ENCODE measurements around the gene S1PR5.

S1PR5 gene

DNA sequence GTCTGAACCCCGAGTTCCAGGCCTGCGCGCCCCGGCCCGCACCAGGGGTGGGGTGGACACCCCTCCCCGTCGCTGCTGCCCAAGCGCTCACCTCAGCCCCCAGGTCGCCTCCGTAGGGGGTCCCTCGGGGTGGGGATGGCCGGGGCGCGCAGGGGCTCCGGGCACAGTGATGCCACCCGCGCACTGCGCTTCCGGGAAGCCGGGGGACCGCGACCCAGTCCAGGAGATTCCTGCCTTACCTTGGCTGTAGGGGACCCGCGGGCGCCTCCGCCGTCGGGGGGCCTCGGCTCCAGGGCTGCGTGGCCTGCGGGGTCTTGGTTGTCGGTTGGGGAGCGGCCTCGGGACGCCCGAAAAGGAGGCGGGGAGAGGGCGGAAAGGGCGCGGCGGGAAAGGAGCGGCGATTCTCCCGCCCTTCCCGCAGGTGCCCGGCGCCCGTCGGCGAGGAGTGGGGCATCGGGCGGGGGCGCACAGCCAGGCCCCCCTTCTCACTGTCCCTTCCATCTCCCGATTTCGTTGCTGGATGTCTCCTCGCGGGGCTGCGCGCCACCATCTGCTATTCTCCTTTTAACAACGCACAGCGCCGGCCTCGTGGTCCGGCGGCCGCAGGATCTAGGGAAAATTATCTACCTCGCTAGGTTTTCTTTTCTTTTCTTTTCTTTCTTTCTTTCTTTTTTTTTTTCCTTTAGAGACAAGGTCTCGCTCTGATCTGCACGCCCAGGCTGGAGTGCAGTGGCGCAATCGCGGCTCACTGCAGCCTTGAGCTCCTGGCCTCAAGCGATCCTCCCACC lies 14.1 kb downstream of the S1PR5 start, which contains the start of gene KEAP1:
Gene KEAP1 (minus strand): TSS at position 355 of the 788 bp plus-strand sequence. CDS start 3,323 bp downstream, outside the sequence.
- Histone ChIP-seq H4K20me1 (ENCODE audit: low read depth, low read length) (no peaks in the 10 kb centered on the region), H3K4me3 (ENCODE audit: insufficient read depth, low read length, poor library complexity, severe bottlenecking) (peak within 1 kb of the TSS; percentile 73), H3K4me2 (ENCODE audit: low read depth, low read length, poor library complexity, severe bottlenecking) (peak within 1 kb of the TSS; percentile 72), H2AFZ (ENCODE audit: low read depth, low read length, severe bottlenecking) (peak within 1 kb of the TSS; percentile 76), H3K79me2 (ENCODE audit: insufficient read depth, low read length) (peaks cover 38% of the 10 kb centered on the region), H3K27me3 (ENCODE audit: low read length) (no peaks in the 10 kb centered on the region), H3F3A (ENCODE audit: insufficient read depth) (peaks cover 16% of the 10 kb centered on the region), H3K9me3 (ENCODE audit: insufficient read depth, low read length) (no peaks in the 10 kb centered on the region), H3K9me2 (replicated peaks; ENCODE audit: insufficient read depth, low read length) (no peaks in the 10 kb centered on the region), H3K36me3 (ENCODE audit: low read length) (no peaks in the 10 kb centered on the region), H3K27ac (ENCODE audit: low read depth, low read length) (peak within 1 kb of the TSS; percentile 83), H3K9ac (ENCODE audit: low read length) (peak within 1 kb of the TSS; percentile 87)
- TF ChIP-seq CTCF (IDR thresholded peaks at IDR 0.05; ENCODE audit: insufficient read depth, low read length, poor library complexity, severe bottlenecking), result no peak
- no peak for TF ChIP-seq EZH2phosphoT487 (conservative IDR thresholded peaks at IDR 0.05; ENCODE audit: low read length)

DNA sequence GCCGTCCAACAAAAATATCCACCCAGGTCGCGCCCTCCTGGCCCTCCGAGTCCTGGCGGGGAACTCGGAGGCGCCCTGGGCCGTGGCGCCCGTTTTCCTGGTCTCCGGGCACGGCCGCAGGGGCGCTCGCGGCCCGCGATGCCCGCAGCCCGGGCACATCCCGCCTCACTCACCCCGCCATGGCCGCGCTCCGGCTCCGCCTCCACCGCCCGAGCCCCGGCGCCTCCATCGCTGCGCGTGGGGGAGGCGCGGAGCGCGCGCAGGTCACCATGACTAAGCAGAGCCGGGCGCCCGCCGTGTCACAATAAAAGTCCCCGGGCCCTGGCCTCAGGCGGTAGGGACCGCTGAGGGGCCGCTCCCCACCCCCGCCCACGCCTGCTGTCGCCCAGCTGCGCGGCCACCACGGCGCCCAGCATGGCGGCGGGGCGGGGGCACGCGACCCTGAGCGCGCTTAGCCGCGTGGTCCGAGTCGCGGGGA lies 14.7 kb downstream of the S1PR5 start:
- H3K4me2 ChIP-seq (ENCODE audit: low read depth, low read length, poor library complexity, severe bottlenecking), result peak overlapping the region; percentile 72
- peaks cover 40% of the 10 kb centered on the region for H3K79me2 ChIP-seq (ENCODE audit: insufficient read depth, low read length)
- H3K27ac ChIP-seq (ENCODE audit: low read depth, low read length), result peak overlapping the region; percentile 83
- peaks cover 16% of the 10 kb centered on the region for H3F3A ChIP-seq (ENCODE audit: insufficient read depth)
- no peaks in the 10 kb centered on the region for H3K9me2 ChIP-seq (replicated peaks; ENCODE audit: insufficient read depth, low read length)
- H3K9me3 ChIP-seq (ENCODE audit: insufficient read depth, low read length), result no peaks in the 10 kb centered on the region
- peak overlapping the region; percentile 73 for H3K4me3 ChIP-seq (ENCODE audit: insufficient read depth, low read length, poor library complexity, severe bottlenecking)
- H3K9ac ChIP-seq (ENCODE audit: low read length), result peak overlapping the region; percentile 87
- no peaks in the 10 kb centered on the region for H4K20me1 ChIP-seq (ENCODE audit: low read depth, low read length)
- no peaks in the 10 kb centered on the region for H3K36me3 ChIP-seq (ENCODE audit: low read length)
- H2AFZ ChIP-seq (ENCODE audit: low read depth, low read length, severe bottlenecking), result peak overlapping the region; percentile 76
- TF ChIP-seq CTCF (IDR thresholded peaks at IDR 0.05; ENCODE audit: insufficient read depth, low read length, poor library complexity, severe bottlenecking) (no peak), EZH2phosphoT487 (conservative IDR thresholded peaks at IDR 0.05; ENCODE audit: low read length) (no peak)
- H3K27me3 ChIP-seq (ENCODE audit: low read length), result no peaks in the 10 kb centered on the region

- H3K27me3 ChIP-seq (ENCODE audit: low read length), result no peaks in the 10 kb centered on the region
- peak overlapping the region; percentile 70 for H3K4me2 ChIP-seq (ENCODE audit: low read depth, low read length, poor library complexity, severe bottlenecking)
- peak overlapping the region; percentile 4 for H2AFZ ChIP-seq (ENCODE audit: low read depth, low read length, severe bottlenecking)
- peak overlapping the region; percentile 87 for H3K9ac ChIP-seq (ENCODE audit: low read length)
- 0 out of 2 replicates have a peak, but pooled peaks cover 3% of the 10 kb centered on the region for H3K36me3 ChIP-seq (ENCODE audit: low read length)
- H3K27ac ChIP-seq (ENCODE audit: low read depth, low read length), result peak overlapping the region; percentile 83
- no peaks in the 10 kb centered on the region for H4K20me1 ChIP-seq (ENCODE audit: low read depth, low read length)
- H3F3A ChIP-seq (ENCODE audit: insufficient read depth), result peaks cover 16% of the 10 kb centered on the region
- H3K79me2 ChIP-seq (ENCODE audit: insufficient read depth, low read length), result peaks cover 45% of the 10 kb centered on the region
- TF ChIP-seq CTCF (IDR thresholded peaks at IDR 0.05; ENCODE audit: insufficient read depth, low read length, poor library complexity, severe bottlenecking), result no peak
- no peak for TF ChIP-seq EZH2phosphoT487 (conservative IDR thresholded peaks at IDR 0.05; ENCODE audit: low read length)
- peak overlapping the region; percentile 73 for H3K4me3 ChIP-seq (ENCODE audit: insufficient read depth, low read length, poor library complexity, severe bottlenecking)
- H3K9me2 ChIP-seq (replicated peaks; ENCODE audit: insufficient read depth, low read length), result no peaks in the 10 kb centered on the region
- no peaks in the 10 kb centered on the region for H3K9me3 ChIP-seq (ENCODE audit: insufficient read depth, low read length)
Measured at GRCh38 chr19:10501971-10502523, 15.2 kb downstream of the S1PR5 start.

Data from SU-DHL-6 (cell line).